ENCODE data around the gene CRIP3. TPM values are rescaled to one million over a fixed set of nuclear protein-coding genes. Genes with fewer than 3 reads are reported as not detected.

The CRIP3 gene
- total and polyA plus RNA-seq, 2 of the 8 experiments (the other 6 are each of a cell fraction or from before 2014, with no cell fraction given): 34.0 to 46.3 TPM

- no peak for TF ChIP-seq CHD7 (IDR thresholded peaks at IDR 0.05; ENCODE audit: insufficient replicate concordance, low read length)
- TF ChIP-seq POLR2AphosphoS5 (IDR thresholded peaks at IDR 0.05; ENCODE audit: low read depth, low read length): no peak
- TF ChIP-seq CBX5 (IDR thresholded peaks at IDR 0.05; ENCODE audit: low read depth, low read length): no peak
- no peak for TF ChIP-seq CTCF (IDR thresholded peaks at IDR 0.05; ENCODE audit: control extremely low read depth in 1 of 3, insufficient read depth in 1 of 3, low read depth in 1 of 3, low read length in 3 of 3)
- TF ChIP-seq MAX (IDR thresholded peaks at IDR 0.05): no peak
- no peak for TF ChIP-seq SAP30 (IDR thresholded peaks at IDR 0.05; ENCODE audit: insufficient read depth, insufficient replicate concordance, low read length)
- TF ChIP-seq ATF2 (IDR thresholded peaks at IDR 0.05; ENCODE audit: low read length): no peak
Measured at GRCh38 chr6:43302126-43302525, 6.5 kb downstream of the CRIP3 start (continued).
